GM18909 (cell line): ENCODE results near the gene ZNF488.

Source experiments
- ATAC-seq: cut with Tn5 transposase; IDR thresholded peaks from one replicate; pipeline ENCODE4 v1.9.1; 2021; ENCODE audit warnings: mild to moderate bottlenecking; ENCODE audit not compliant: unreplicated experiment, poor library complexity

The ZNF488 gene

DNA sequence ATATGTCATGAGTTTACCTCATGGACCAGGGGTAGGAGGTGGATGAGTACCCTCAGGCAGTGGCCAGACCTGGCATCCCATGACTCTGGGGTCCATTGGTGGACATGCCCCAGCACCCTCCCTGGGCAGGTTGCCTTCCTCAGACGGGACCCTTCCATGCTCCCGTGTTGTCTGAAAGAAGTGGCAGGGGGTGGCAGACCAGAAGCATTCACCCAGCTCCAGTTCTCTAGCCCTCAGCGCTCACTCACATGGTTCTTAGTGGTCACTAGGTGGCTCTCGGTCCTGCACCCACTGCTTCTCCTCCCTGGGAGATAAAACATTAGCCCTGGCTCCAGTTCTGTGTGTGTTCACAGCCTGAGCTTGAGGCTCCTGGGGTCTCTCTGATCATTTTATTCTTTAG, 29.9 kb downstream of the ZNF488 start:
- ATAC-seq, result no peak

DNA sequence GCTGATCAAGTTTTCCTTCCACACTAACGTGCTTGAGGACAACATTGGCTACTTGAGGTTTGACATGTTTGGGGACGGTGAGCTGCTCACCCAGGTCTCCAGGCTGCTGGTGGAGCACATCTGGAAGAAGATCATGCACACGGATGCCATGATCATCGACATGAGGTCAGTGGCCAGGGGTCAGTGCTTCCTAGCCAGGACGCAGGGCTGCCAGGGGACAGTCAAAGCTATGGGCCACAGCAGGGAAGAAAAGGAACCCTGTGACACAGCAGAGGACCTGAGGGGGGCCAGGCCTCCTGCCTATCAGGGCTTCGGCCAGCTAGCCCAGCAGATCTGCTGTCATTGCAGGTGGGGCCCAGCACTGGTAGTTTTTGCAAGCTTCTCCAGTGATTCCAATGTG, 30.7 kb downstream of the ZNF488 start:
- no peak for ATAC-seq

DNA sequence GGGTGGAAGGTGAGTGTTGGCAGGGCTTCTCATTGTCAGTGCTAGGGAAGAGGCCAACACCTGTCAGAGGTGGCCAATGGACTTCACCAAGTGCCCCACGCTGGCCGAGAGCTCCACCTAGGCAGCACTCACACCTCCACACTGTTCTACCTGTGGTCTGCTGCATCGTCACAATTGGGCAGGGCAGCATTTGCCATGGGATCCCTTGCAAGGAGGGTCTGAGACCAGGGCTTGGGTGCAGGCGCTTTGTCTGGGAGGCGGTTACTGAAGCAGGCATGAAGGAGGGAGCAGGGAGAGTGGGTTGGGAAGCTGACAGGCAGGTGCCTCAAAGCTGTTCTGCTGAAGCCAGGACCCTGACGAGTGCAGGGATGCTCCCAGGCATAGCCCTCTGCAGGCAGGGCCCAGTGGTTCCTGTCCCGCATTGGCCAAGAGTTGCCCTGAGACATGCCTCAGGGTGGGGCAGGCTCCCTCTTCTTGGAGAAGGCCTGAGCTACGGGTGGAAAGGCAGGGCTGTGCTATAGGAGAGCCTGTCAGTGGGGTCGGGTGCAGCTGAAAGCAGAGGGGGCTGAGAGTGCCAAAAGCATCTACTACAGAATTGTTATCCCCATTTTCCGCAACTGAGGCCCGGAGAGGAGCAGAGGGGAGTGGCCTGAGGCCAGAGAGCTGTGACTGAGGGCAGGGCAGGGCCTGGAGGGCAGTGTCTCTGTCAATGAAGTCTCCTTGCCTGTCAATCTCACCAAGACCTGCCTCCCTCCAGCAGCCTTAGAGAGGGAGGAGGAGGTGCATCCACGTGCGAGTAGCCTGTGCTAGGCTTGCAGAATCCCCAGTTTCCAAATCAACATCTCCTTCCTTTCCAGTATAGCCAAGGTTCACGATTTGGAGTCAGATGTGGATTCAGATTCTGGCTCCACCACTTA, 31.9 kb downstream of the ZNF488 start:
- ATAC-seq, result no peak

DNA sequence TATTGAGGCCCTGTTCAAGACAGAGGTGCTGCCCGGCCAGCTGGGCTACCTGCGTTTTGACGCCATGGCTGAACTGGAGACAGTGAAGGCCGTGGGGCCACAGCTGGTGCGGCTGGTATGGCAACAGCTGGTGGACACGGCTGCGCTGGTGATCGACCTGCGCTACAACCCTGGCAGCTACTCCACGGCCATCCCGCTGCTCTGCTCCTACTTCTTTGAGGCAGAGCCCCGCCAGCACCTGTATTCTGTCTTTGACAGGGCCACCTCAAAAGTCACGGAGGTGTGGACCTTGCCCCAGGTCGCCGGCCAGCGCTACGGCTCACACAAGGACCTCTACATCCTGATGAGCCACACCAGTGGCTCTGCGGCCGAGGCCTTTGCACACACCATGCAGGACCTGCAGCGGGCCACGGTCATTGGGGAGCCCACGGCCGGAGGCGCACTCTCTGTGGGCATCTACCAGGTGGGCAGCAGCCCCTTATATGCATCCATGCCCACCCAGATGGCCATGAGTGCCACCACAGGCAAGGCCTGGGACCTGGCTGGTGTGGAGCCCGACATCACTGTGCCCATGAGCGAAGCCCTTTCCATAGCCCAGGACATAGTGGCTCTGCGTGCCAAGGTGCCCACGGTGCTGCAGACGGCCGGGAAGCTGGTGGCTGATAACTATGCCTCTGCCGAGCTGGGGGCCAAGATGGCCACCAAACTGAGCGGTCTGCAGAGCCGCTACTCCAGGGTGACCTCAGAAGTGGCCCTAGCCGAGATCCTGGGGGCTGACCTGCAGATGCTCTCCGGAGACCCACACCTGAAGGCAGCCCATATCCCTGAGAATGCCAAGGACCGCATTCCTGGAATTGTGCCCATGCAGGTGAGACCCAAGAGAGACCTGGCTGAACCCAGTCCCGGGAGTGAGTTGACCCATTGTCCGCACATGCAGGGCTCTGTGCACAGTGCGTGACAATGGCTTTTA, 33.1 kb downstream of the ZNF488 start:
- ATAC-seq, result no peak

DNA sequence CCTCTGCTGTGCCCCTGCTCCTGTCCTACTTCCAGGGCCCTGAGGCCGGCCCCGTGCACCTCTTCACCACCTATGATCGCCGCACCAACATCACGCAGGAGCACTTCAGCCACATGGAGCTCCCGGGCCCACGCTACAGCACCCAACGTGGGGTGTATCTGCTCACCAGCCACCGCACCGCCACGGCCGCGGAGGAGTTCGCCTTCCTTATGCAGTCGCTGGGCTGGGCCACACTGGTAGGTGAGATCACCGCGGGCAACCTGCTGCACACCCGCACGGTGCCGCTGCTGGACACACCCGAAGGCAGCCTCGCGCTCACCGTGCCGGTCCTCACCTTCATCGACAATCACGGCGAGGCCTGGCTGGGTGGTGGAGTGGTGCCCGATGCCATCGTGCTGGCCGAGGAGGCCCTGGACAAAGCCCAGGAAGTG, 34.1 kb downstream of the ZNF488 start:
- no peak for ATAC-seq

DNA sequence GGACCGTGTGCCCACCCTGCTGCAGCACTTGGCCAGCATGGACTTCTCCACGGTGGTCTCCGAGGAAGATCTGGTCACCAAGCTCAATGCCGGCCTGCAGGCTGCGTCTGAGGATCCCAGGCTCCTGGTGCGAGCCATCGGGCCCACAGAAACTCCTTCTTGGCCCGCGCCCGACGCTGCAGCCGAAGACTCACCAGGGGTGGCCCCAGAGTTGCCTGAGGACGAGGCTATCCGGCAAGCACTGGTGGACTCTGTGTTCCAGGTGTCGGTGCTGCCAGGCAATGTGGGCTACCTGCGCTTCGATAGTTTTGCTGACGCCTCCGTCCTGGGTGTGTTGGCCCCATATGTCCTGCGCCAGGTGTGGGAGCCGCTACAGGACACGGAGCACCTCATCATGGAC, 34.6 kb downstream of the ZNF488 start:
- ATAC-seq, result no peak

DNA sequence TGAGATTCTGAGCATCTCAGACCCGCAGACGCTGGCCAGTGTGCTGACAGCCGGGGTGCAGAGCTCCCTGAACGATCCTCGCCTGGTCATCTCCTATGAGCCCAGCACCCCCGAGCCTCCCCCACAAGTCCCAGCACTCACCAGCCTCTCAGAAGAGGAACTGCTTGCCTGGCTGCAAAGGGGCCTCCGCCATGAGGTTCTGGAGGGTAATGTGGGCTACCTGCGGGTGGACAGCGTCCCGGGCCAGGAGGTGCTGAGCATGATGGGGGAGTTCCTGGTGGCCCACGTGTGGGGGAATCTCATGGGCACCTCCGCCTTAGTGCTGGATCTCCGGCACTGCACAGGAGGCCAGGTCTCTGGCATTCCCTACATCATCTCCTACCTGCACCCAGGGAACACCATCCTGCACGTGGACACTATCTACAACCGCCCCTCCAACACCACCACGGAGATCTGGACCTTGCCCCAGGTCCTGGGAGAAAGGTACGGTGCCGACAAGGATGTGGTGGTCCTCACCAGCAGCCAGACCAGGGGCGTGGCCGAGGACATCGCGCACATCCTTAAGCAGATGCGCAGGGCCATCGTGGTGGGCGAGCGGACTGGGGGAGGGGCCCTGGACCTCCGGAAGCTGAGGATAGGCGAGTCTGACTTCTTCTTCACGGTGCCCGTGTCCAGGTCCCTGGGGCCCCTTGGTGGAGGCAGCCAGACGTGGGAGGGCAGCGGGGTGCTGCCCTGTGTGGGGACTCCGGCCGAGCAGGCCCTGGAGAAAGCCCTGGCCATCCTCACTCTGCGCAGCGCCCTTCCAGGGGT, 35.2 kb downstream of the ZNF488 start:
- no peak for ATAC-seq

DNA sequence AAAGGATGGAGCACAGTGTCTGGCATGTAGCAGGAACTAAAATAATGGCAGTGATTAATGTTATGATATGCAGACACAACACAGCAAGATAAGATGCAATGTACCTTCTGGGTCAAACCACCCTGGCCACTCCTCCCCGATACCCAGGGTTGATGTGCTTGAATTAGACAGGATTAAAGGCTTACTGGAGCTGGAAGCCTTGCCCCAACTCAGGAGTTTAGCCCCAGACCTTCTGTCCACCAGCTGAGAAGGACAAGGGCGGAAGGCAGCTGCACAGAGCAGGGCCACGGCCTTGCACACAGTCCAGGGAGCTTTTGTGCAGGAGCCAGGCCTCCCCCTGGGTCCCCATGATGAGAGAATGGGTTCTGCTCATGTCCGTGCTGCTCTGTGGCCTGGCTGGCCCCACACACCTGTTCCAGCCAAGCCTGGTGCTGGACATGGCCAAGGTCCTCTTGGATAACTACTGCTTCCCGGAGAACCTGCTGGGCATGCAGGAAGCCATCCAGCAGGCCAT, 35.9 kb downstream of the ZNF488 start, which contains the start of gene RBP3:
TSS of gene RBP3 (plus strand) at position 226 of the 514 bp plus-strand sequence. CDS start at position 348, 122 bp downstream.
- ATAC-seq, result no peak

DNA sequence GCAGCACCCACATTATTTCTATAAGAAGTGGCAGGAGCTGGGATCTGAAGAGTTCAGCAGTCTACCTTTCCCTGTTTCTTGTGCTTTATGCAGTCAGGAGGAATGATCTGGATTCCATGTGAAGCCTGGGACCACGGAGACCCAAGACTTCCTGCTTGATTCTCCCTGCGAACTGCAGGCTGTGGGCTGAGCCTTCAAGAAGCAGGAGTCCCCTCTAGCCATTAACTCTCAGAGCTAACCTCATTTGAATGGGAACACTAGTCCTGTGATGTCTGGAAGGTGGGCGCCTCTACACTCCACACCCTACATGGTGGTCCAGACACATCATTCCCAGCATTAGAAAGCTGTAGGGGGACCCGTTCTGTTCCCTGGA, 36.8 kb downstream of the ZNF488 start:
- no peak for ATAC-seq

DNA sequence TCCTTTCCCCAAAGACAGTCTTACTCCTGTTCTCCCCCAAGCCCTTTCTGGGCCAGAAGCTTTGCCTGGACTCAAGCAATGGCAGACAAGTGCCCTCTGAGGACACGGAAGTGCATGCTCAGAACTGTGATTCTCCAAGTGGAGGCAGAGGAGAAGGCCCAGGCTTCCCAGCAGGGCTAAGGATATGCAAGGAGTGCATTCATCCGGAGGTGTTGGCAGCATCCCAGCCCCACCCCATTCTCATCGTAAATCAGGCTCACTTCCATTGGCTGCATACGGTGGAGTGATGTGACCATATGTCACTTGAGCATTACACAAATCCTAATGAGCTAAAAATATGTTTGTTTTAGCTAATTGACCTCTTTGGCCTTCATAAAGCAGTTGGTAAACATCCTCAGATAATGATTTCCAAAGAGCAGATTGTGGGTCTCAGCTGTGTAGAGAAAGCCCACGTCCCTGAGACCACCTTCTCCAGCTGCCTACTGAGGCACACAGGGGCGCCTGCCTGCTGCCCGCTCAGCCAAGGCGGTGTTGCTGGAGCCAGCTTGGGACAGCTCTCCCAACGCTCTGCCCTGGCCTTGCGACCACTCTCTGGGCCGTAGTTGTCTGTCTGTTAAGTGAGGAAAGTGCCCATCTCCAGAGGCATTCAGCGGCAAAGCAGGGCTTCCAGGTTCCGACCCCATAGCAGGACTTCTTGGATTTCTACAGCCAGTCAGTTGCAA, 37.4 kb downstream of the ZNF488 start:
- ATAC-seq, result no peak

DNA sequence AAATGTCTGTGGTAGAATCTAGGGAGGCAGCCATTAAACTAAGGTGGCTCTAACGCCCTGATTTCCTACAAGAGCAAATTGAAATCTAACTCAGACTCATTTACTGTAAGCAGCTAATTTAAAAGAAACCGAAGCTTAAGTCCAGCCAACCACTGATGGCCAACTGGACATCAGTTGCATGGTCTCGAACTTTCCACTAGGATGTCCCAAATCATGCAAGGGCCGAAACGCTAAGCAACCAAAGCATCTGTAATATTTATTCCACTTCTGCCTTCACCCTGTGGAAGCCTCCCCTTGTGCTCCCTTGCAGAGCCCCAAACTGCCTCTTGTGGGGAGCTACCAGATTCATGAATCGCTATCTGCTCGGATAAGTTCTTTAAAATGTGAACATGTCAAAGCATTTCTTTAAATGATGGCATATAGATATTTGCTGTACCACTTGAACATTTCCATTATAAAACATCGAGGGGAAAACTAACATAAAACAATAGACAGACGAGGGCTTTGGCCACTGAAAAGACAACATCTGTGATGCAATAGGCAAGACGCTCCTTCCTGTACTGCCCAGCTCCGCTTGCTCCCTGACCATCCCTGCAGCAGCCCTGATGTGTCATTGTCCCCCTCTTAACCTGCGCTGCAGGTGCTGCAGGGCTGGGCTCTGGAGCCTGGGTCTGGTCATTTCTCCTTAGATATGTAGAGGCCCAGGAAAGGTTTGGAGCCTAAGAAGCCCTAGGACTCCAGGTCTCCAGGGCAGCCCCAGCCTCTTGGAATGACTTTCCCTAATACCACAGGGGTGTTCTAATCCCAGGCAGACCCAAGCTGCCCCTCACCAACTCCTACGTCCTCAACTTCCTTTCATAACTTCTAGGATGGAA, 38.9 kb downstream of the ZNF488 start:
- no peak for ATAC-seq

DNA sequence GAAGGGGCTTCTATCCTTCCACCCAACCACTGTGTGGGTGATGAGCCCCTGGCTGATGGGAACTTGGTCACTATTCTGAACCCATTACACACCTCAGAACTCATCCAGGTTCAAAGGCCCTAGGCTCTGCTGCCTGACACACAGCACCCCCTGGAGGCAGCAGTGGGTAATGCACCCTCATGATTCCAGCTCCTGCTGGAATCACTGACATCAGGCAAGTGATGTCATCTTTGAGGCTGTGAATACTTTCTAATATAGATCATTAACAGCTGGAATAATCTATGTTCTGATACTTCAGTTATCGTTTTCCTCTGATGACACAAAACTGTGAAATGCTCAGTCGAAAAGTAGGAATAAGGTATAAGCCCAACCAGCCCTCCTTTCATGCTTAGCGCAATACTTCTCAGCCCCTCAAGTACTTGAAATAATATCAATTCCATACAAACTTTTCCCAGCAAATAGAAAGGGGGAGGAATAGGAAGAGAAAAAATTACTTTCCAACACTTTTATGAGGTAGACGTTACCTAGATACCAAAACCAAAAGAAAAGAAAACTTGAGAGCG, 43.4 kb downstream of the ZNF488 start:
- no peak for ATAC-seq

DNA sequence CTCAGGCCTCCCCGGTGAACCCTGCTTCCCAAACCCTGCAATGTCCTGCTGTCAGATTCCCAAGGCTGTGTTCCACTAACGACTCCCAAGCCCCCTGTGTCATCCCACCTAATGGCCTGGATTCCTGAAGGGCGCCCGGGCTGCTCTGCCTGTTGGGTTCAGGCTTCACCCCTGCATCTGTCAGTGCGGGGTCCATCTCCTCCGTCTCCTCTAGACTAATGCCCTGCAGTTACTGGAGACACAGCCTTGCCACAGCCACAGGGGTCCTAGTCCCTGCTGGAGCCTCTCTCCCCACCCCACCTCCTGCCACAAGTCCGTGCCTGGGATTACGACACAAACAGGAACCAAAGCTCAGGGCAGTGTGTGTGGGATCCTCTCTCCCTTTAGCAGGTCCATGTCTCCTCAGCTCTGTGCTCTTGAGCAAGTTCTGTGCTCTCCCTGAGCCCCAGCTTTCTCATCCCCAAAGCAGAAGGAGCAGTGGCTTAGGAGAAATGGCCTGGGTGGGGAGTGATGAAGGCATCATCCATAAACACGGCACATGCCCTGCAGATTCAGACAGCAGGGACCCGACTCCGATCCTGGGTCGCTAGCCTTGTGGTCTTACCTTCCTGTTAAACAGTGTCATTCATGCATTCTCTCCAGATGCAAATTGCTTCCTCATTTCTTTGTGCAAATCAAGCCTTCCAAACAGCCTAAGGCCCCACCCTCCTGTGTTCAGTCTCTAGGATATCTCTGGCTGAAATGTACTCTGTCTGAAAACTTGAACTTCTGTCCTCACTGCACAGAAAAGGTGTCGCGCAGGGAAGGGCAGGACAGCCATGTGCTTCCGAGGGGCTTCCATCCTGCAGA, 44.1 kb downstream of the ZNF488 start:
- no peak for ATAC-seq

DNA sequence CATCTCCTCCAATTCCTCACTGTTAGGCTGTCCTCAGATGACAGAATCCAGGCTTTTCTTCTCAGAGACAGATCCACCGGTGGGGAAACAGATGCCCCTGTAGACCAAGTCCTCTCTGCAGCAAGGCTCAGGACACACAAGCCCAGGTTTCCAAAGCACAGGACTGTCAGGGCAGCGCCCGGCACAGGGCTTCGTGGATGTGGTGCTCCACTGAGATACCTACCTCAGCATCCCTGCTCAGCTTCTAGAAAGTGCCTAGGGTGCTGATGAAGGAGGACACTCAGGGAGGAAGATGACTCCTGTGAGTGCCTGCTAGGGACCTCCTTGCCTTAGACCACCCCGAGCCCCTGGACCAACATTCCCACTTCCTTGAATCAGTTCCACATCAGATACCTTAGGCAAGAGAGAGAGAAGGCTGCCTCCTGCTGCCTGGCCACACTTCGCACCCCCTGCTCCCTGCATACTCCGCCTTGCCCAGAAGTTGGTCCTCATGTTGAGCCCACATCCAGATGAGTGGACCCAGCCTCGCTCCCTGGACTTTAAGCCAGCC, 44.8 kb downstream of the ZNF488 start:
- no peak for ATAC-seq

DNA sequence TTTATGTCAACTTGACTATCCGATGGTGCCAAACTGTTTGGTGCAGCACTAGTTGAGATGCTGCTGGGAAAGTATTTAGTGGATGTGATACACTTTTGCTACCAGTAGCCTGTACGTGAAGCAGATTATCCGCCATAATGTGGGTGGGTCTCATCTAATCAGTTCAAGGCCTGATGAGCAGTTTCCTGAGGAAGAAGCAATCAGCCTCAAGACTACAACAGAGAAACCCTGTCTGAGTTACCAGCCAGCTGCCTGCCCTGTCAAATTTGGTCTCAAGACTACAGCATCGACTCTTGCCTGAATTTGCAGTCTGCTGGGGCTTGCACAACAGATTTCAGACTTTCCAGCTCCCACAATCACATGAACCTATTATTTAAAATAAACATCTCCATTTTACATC, 46.8 kb downstream of the ZNF488 start:
- ATAC-seq, result no peak

DNA sequence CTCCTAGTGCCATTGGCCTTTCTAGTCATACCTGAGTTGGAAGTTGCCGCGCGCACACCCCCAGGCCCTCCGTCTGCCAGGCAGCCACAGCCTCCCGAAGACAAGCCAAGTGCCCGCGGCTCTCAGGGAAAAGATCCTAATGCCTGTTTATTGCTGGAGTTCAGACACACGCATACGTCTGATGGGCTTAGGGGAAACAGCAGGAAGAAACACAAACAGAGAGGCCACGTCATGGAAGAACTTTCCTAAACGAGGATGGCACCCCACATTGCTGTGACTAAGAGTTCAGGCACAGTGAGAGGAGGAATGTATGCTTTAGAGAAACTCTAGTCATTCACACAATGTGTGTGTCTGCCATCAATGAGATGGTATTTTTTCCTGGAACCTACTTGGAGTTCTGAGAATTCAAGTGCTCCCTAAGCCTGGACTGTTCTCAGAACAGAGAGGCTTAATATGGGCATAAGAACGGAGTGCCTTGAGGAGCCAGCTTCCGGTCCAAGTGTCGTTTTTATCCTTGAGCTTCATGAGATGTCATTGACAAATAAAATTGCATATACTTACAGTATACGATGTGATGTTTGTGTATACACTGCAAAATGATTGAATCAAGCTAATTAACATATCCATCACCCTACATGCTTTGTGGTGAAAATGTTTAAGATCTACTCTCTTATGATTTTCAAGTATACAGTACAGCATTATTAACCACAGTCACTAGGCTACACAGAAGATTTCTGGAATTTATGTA, 47.5 kb downstream of the ZNF488 start:
- ATAC-seq, result no peak
